Vagina (tissue), 2 donors: ENCODE results near the gene JPH3. TPM values are rescaled to one million over a fixed set of nuclear protein-coding genes. Genes with fewer than 3 reads are reported as not detected.

Experiments
- DNase-seq, 2 donors: peaks; one replicate each; pipeline ENCODE4 v3.0.0-alpha.2; 2017; ENCODE audit errors: extremely low spot score in 2 of 2
- H3K27ac ChIP-seq: fragments of 200-600 bp; sonication (generic); one replicate; pipeline ENCODE4 v1.5.1; 2019
- H3K27me3 ChIP-seq: fragments of 200-600 bp; sonication (generic); one replicate; pipeline ENCODE4 v1.5.1; 2019
- H3K36me3 ChIP-seq, 2 donors: fragments of 200-600 bp; sonication (generic); one replicate each; pipeline ENCODE4 v1.5.1; 2017 to 2019
- H3K4me1 ChIP-seq: fragments of 200-600 bp; sonication (generic); one replicate; pipeline ENCODE4 v1.5.1; 2019
- H3K4me3 ChIP-seq, 2 donors: fragments of 200-600 bp; sonication (generic); 1 replicate in 1 of 2; 2 replicates in 1 of 2; pipeline ENCODE4 v1.5.1; 2016 to 2019
- H3K9me3 ChIP-seq: fragments of 200-600 bp; sonication (generic); one replicate; pipeline ENCODE4 v1.5.1; 2019
- POLR2A ChIP-seq, 2 donors: fragments of 450-650 bp; IDR thresholded peaks; one replicate each; pipeline ENCODE4 v1.6.1; 2017; ENCODE audit warnings: antibody characterized with exemption in 2 of 2, mild to moderate bottlenecking in 2 of 2, moderate library complexity in 2 of 2
- POLR2AphosphoS5 ChIP-seq, 2 donors: sonication (generic); formaldehyde crosslinking; IDR thresholded peaks; one replicate each; pipeline ENCODE4 v1.9.0; 2017; ENCODE audit warnings: antibody characterized with exemption in 2 of 2, mild to moderate bottlenecking in 2 of 2, low read depth in 1 of 2; ENCODE audit not compliant: insufficient read depth in 1 of 2
- intact Hi-C: fragments of 100-400 bp; cut with DNase I; formaldehyde crosslinking; loops from one replicate; pipeline ENCODE4 v1.15.1; 2023
- total RNA-seq: library from RNA; depleted of rRNA; stranded (reverse); fragments of >200 nt; gene quantifications from one replicate; pipeline ENCODE4 v1.2.3, GENCODE V29; 2016
- TF ChIP-seq, protein P1 (sequence below), 3 experiments: fragments of 450-650 bp in 2 of 3; fragments of 200-600 bp in 1 of 3; sonication (generic) in 1 of 3; IDR thresholded peaks; one replicate each; pipeline ENCODE4 v1.5.1; 2017 to 2019; ENCODE audit warnings: antibody characterized with exemption in 3 of 3, mild to moderate bottlenecking in 2 of 3, moderate library complexity in 2 of 3

JPH3 gene
- total RNA-seq, 1 donor from 2014 or later, result 2.0 TPM

DNA sequence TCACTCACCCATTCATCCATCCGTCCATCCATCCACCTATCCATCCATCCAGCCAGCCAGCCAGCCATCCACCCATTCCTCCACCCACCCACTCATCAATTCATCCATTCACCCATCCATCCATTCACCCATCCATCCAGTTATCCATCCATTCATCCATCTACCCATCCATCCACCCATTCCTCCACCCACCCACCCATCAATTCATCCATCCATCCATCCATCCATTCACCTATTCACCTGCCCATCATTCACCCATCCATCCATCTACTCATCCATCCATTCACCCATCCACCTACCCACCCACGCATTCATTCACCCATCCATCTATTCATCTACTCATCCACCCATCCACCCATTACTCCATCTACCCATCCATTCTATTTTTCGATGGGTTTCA is 43.6 kb upstream of the JPH3 start:
- intact Hi-C loops, result no loop called here
- Histone ChIP-seq H3K27me3 (no peaks in the 10 kb centered on the region), H3K9me3 (no peaks in the 10 kb centered on the region), H3K27ac (no peak overlapping the region), H3K4me3 (no peak overlapping the region), H3K36me3 (no peaks in the 10 kb centered on the region), H3K4me1 (peaks cover 8% of the 10 kb centered on the region)
- DNase-seq, result no peak
- TF ChIP-seq POLR2A (IDR thresholded peaks at IDR 0.05) (no peak), POLR2AphosphoS5 (IDR thresholded peaks at IDR 0.05; ENCODE audit: insufficient read depth in 1 of 2, low read depth in 1 of 2) (no peak)

DNA sequence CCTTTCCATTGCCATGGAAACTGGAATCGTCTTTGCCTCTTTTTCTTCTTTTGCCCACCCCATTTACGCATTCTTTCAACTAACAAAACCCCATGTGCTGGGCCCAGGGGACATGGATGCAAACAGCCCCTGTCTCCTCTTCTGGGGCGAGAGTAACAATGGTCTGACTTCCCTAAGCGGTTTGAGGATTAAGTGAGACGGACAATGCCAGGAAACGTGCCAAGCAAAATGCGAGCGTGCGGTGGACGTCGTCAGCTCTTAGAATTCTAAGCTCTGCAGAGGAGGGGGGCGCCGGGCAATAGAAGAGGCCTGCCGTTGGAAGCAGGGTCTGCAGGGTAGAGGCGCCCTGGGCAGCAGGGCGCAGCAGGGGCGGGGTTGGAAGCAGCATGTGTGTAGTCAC is 42.4 kb upstream of the JPH3 start:
- Histone ChIP-seq H3K4me1 (peaks cover 8% of the 10 kb centered on the region), H3K36me3 (no peaks in the 10 kb centered on the region), H3K9me3 (no peaks in the 10 kb centered on the region), H3K27me3 (no peaks in the 10 kb centered on the region), H3K27ac (no peak overlapping the region), H3K4me3 (no peak overlapping the region)
- no peak for DNase-seq
- intact Hi-C loops, result loop anchor here (10.0 kb wide), 1 partner anchor 135 kb away; no protein-coding TSS in a partner anchor
- TF ChIP-seq POLR2A (IDR thresholded peaks at IDR 0.05), result no peak
- TF ChIP-seq, protein P1, sequence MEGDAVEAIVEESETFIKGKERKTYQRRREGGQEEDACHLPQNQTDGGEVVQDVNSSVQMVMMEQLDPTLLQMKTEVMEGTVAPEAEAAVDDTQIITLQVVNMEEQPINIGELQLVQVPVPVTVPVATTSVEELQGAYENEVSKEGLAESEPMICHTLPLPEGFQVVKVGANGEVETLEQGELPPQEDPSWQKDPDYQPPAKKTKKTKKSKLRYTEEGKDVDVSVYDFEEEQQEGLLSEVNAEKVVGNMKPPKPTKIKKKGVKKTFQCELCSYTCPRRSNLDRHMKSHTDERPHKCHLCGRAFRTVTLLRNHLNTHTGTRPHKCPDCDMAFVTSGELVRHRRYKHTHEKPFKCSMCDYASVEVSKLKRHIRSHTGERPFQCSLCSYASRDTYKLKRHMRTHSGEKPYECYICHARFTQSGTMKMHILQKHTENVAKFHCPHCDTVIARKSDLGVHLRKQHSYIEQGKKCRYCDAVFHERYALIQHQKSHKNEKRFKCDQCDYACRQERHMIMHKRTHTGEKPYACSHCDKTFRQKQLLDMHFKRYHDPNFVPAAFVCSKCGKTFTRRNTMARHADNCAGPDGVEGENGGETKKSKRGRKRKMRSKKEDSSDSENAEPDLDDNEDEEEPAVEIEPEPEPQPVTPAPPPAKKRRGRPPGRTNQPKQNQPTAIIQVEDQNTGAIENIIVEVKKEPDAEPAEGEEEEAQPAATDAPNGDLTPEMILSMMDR (IDR thresholded peaks at IDR 0.05), result no peak

DNA sequence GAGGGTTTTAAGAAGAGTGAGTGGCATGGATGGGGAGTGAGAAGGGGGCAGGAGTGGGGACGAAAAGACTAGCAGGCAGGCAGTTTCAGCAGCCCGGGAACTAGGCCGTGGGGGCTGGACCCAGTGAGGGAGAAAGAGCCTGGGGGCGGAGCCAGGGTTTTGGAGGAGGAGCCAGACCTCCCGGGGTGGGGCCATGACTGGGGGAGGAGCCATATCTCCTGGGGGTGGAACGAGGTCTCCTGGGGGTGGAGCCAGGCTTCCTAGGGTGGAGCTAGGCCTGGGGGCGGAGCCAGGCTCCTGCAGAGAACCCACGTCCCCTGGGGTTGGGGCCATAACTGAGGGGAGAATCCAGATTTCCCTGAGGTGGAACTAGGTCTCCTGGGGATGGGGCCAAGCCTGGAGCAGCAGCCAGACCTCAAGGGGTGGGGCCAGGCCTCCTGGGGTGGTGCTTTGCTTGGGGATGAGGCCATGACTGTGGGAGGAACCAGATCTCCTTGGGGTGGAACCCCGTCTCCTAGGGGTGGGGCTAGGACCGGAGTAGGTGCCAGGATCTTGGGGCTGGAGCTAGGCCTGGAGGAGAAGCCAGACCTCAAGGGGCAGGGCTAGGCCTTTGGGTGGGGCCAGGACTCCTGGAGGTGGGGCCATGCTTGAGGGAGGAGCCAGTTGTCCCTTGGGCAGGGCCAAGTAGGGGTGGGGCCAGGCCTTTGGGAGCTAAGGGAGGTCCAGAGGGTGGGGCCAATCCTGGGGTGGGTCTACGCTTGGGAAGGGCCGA is 41.7 kb upstream of the JPH3 start:
- DNase-seq, result no peak
- H3K4me3 ChIP-seq, result no peak overlapping the region
- peaks cover 8% of the 10 kb centered on the region for H3K4me1 ChIP-seq
- H3K27me3 ChIP-seq, result no peaks in the 10 kb centered on the region
- H3K36me3 ChIP-seq, result no peaks in the 10 kb centered on the region
- H3K27ac ChIP-seq, result no peak overlapping the region
- no peak for TF ChIP-seq POLR2A (IDR thresholded peaks at IDR 0.05)
- no peak for TF ChIP-seq POLR2AphosphoS5 (IDR thresholded peaks at IDR 0.05; ENCODE audit: insufficient read depth in 1 of 2, low read depth in 1 of 2)
- TF ChIP-seq, protein P1 (IDR thresholded peaks at IDR 0.05), result no peak
- no peaks in the 10 kb centered on the region for H3K9me3 ChIP-seq
- intact Hi-C loops, result loop anchor here (10.0 kb wide), 1 partner anchor 136 kb away; no protein-coding TSS in a partner anchor

DNA sequence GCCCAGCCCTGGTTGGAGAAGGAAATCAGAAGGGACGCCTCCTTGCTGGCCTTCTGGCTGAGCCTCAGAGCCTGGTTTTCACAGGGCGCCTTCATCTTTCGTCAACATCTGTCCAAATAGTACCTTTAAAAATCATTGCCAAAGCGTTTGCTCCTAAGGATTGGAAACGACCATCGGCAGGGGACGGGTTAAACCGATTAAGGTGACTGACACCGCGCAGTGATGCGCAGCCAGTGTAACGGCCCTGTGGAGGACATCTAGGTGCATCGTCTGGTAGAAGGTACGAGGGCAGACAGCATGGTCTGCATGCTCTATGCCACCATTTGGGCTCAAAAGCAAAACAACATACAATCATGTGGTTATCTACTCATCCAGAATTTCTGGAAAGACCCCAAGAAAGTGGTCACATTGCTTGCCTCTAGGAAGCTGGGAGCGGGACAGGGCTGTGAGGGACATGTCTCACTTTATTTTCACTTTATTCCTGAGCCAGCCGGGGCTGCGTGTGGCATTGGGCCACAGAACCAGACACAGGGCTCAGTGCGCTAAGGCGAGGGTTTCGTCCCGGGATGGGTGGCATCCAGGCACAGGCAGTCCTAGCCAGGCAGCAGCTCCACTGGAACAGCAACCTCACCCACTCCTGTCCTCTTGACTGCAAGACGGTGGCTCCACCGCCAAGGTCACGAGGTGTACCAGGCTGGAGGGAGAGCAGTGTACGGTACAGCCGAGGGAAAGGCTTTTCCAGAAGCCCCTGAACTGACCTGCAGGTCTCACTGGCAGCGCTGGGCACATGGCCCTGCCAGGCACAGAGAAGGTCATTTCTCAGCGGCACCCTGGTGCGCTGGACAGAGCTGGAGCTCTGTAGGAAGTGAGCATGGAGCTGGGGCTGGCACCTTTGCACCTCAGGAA is 40.9 kb upstream of the JPH3 start:
- no peak overlapping the region for H3K27ac ChIP-seq
- TF ChIP-seq POLR2AphosphoS5 (IDR thresholded peaks at IDR 0.05; ENCODE audit: insufficient read depth in 1 of 2, low read depth in 1 of 2), result no peak
- TF ChIP-seq POLR2A (IDR thresholded peaks at IDR 0.05), result no peak
- TF ChIP-seq, protein P1 (IDR thresholded peaks at IDR 0.05), result no peak
- intact Hi-C loops, result loop anchor here (10.0 kb wide), 1 partner anchor 137 kb away; no protein-coding TSS in a partner anchor
- no peak for DNase-seq
- no peak overlapping the region for H3K4me3 ChIP-seq
- no peaks in the 10 kb centered on the region for H3K27me3 ChIP-seq
- H3K36me3 ChIP-seq, result no peaks in the 10 kb centered on the region
- no peaks in the 10 kb centered on the region for H3K4me1 ChIP-seq
- H3K9me3 ChIP-seq, result no peaks in the 10 kb centered on the region

DNA sequence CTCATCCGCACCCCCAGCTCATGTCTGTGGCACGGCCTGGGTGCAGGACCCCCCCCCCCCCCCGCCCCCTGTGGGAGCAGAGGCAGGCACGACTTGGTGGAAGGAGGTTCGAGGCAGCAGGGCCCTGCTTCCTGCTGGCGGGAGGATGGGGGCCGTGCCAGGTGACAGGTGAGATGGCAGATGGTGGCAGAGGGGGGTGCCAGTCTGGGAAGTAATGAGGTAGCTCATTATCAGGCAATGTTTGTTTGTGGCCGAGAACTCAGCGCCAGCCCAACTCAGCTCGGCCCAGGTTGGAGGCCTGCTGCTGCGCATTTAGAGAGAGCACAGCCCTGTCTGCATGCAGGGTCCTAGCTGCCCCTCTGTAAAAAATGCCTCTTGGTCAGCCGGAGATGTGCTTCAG is 40.1 kb upstream of the JPH3 start:
- H3K9me3 ChIP-seq, result no peaks in the 10 kb centered on the region
- no peaks in the 10 kb centered on the region for H3K36me3 ChIP-seq
- H3K27me3 ChIP-seq, result no peaks in the 10 kb centered on the region
- H3K27ac ChIP-seq, result no peak overlapping the region
- intact Hi-C loops, result loop anchor here (10.0 kb wide), 1 partner anchor 137 kb away; no protein-coding TSS in a partner anchor
- H3K4me1 ChIP-seq, result no peaks in the 10 kb centered on the region
- no peak overlapping the region for H3K4me3 ChIP-seq
- TF ChIP-seq POLR2AphosphoS5 (IDR thresholded peaks at IDR 0.05; ENCODE audit: insufficient read depth in 1 of 2, low read depth in 1 of 2) (no peak), POLR2A (IDR thresholded peaks at IDR 0.05) (no peak)
- TF ChIP-seq, protein P1 (IDR thresholded peaks at IDR 0.05), result no peak
- no peak for DNase-seq
